AG20443 (cell line): ENCODE measurements around the gene ADCYAP1R1.

ENCODE experiments used
- DNase-seq: peaks from one replicate; pipeline ENCODE4 v3.0.0; 2012; ENCODE audit warnings: low spot score, mixed read lengths

ADCYAP1R1 gene

GRCh38 chr7:31087351-31087750 lies 35.2 kb downstream of the ADCYAP1R1 start:
- DNase-seq: no peak

GRCh38 chr7:31091924-31092434 lies 39.9 kb downstream of the ADCYAP1R1 start:
- DNase-seq: no peak

- DNase-seq: no peak
These were observed 40.5 kb downstream of the ADCYAP1R1 start for GRCh38 chr7:31092606-31093005.

GRCh38 chr7:31093282-31093681 lies 41.2 kb downstream of the ADCYAP1R1 start:
- DNase-seq: no peak

GRCh38 chr7:31094271-31094670 lies 42.2 kb downstream of the ADCYAP1R1 start:
- DNase-seq: no peak

GRCh38 chr7:31095286-31096197 lies 43.4 kb downstream of the ADCYAP1R1 start:
- no peak for DNase-seq

- DNase-seq: no peak
These were observed 44.2 kb downstream of the ADCYAP1R1 start for GRCh38 chr7:31096198-31096876.

GRCh38 chr7:31096877-31097258 lies 44.8 kb downstream of the ADCYAP1R1 start:
- DNase-seq: no peak

GRCh38 chr7:31098642-31099360 lies 46.7 kb downstream of the ADCYAP1R1 start:
- no peak for DNase-seq

- no peak for DNase-seq
These were observed 47.6 kb downstream of the ADCYAP1R1 start for GRCh38 chr7:31099451-31100444.

GRCh38 chr7:31100445-31100844 lies 48.3 kb downstream of the ADCYAP1R1 start:
- DNase-seq: peak; percentile 43

- no peak for DNase-seq
These were observed 48.8 kb downstream of the ADCYAP1R1 start for GRCh38 chr7:31100871-31101270.

- DNase-seq: no peak
These were observed 49.4 kb downstream of the ADCYAP1R1 start for GRCh38 chr7:31101544-31101943.

GRCh38 chr7:31102151-31102972 lies 50.3 kb downstream of the ADCYAP1R1 start:
- no peak for DNase-seq

GRCh38 chr7:31102973-31103850 lies 51.1 kb downstream of the ADCYAP1R1 start:
- DNase-seq: no peak

GRCh38 chr7:31104361-31105255 lies 52.5 kb downstream of the ADCYAP1R1 start:
- no peak for DNase-seq

- no peak for DNase-seq
These were observed 53.3 kb downstream of the ADCYAP1R1 start for GRCh38 chr7:31105256-31105950.
